Effector memory CD8-positive, alpha-beta T cell (primary cell): Measurements from ENCODE around the gene DIPK1B.
"Not testable (repeated sequence)": the region's sequence is repeated elsewhere in the genome, so short reads cannot be mapped to it uniquely, and the experiment has no call there.

Experiments used
- ATAC-seq: fragments of 150-1000 bp; cut with Tn5 transposase; replicated peaks from 2 replicates; pipeline ENCODE4 v1.10.0; 2021; ENCODE audit warnings: mild to moderate bottlenecking, moderate library complexity
- DNase-seq, 3 experiments: peaks; one replicate each; pipeline ENCODE4 v3.0.0; 2021
- H3K27ac Mint-ChIP-seq, 2 donors: one replicate each; pipeline ENCODE4 v1.8.0; 2022; ENCODE audit warnings: mild to moderate bottlenecking in 2 of 2, mixed read lengths in 2 of 2, moderate library complexity in 2 of 2
- H3K27me3 Mint-ChIP-seq, 2 donors: one replicate each; pipeline ENCODE4 v1.8.0; 2022; ENCODE audit warnings: mixed read lengths in 2 of 2
- H3K36me3 Mint-ChIP-seq: one replicate; pipeline ENCODE4 v1.8.0; 2022; ENCODE audit warnings: mild to moderate bottlenecking, moderate library complexity, mixed read lengths; ENCODE audit not compliant: insufficient read depth
- H3K4me1 Mint-ChIP-seq, 2 donors: one replicate each; pipeline ENCODE4 v1.8.0; 2022; ENCODE audit warnings: low read depth in 2 of 2, mixed read lengths in 2 of 2
- H3K4me3 Mint-ChIP-seq, 2 donors: one replicate each; pipeline ENCODE4 v1.8.0; 2022; ENCODE audit warnings: mild to moderate bottlenecking in 2 of 2, mixed read lengths in 2 of 2, moderate library complexity in 2 of 2
- H3K9me3 Mint-ChIP-seq, 2 donors: one replicate each; pipeline ENCODE4 v1.8.0; 2022; ENCODE audit warnings: mixed read lengths in 2 of 2

DIPK1B gene

GRCh38 chr9:136750526-136750925 is 38.2 kb downstream of the DIPK1B start:
- Mint-ChIP-seq H3K27me3 (peaks cover 24 to 56% of the 10 kb centered on the region in 2 donors), H3K27ac (no peak overlapping the region), H3K36me3 (no peaks in the 10 kb centered on the region), H3K4me1 (no peaks in the 10 kb centered on the region), H3K9me3 (peaks cover 2 to 9% of the 10 kb centered on the region in 2 donors), H3K4me3 (no peak overlapping the region)
- ATAC-seq (no peak), DNase-seq (no peak)

GRCh38 chr9:136751244-136751643 is 38.9 kb downstream of the DIPK1B start:
- no peak for DNase-seq
- no peak overlapping the region for H3K4me3 Mint-ChIP-seq
- no peak overlapping the region for H3K27ac Mint-ChIP-seq
- H3K4me1 Mint-ChIP-seq = no peaks in the 10 kb centered on the region
- peaks cover 2 to 9% of the 10 kb centered on the region in 2 donors for H3K9me3 Mint-ChIP-seq
- H3K27me3 Mint-ChIP-seq = peaks cover 24 to 58% of the 10 kb centered on the region in 2 donors
- no peaks in the 10 kb centered on the region for H3K36me3 Mint-ChIP-seq
- no peak for ATAC-seq

GRCh38 chr9:136751814-136752213 is 39.4 kb downstream of the DIPK1B start:
- ATAC-seq = no peak
- peaks cover 22 to 61% of the 10 kb centered on the region in 2 donors for H3K27me3 Mint-ChIP-seq
- no peak overlapping the region for H3K4me3 Mint-ChIP-seq
- H3K4me1 Mint-ChIP-seq = no peaks in the 10 kb centered on the region
- no peaks in the 10 kb centered on the region for H3K36me3 Mint-ChIP-seq
- DNase-seq = no peak
- H3K9me3 Mint-ChIP-seq = peaks cover 2 to 9% of the 10 kb centered on the region in 2 donors
- no peak overlapping the region for H3K27ac Mint-ChIP-seq

- Mint-ChIP-seq H3K36me3 (no peaks in the 10 kb centered on the region), H3K4me1 (no peaks in the 10 kb centered on the region), H3K9me3 (peaks cover 2 to 9% of the 10 kb centered on the region in 2 donors), H3K27ac (no peak overlapping the region), H3K27me3 (peaks cover 5 to 45% of the 10 kb centered on the region in 2 donors), H3K4me3 (no peak overlapping the region)
- ATAC-seq = no peak
- no peak for DNase-seq
These were observed 41.1 kb downstream of the DIPK1B start for GRCh38 chr9:136753371-136754058.

GRCh38 chr9:136754059-136754572 is 41.7 kb downstream of the DIPK1B start:
- H3K27ac Mint-ChIP-seq = no peak overlapping the region
- DNase-seq (no peak), ATAC-seq (no peak)
- H3K27me3 Mint-ChIP-seq = peaks cover 5 to 39% of the 10 kb centered on the region in 2 donors
- no peak overlapping the region for H3K4me3 Mint-ChIP-seq
- no peaks in the 10 kb centered on the region for H3K36me3 Mint-ChIP-seq
- H3K4me1 Mint-ChIP-seq = no peaks in the 10 kb centered on the region
- peaks cover 2 to 9% of the 10 kb centered on the region in 2 donors for H3K9me3 Mint-ChIP-seq

GRCh38 chr9:136754626-136755301 is 42.4 kb downstream of the DIPK1B start:
- Mint-ChIP-seq H3K4me3 (no peak overlapping the region), H3K36me3 (no peaks in the 10 kb centered on the region), H3K9me3 (peaks cover 2 to 9% of the 10 kb centered on the region in 2 donors), H3K27ac (no peak overlapping the region), H3K4me1 (no peaks in the 10 kb centered on the region), H3K27me3 (peaks cover 5 to 35% of the 10 kb centered on the region in 2 donors)
- no peak for ATAC-seq
- no peak for DNase-seq

GRCh38 chr9:136755302-136756133 is 43.1 kb downstream of the DIPK1B start:
- H3K9me3 Mint-ChIP-seq, H3K4me3 Mint-ChIP-seq, H3K4me1 Mint-ChIP-seq, DNase-seq, H3K27ac Mint-ChIP-seq, ATAC-seq, H3K36me3 Mint-ChIP-seq: not testable (repeated sequence)
- peaks cover 3 to 35% of the 10 kb centered on the region in 2 donors for H3K27me3 Mint-ChIP-seq

GRCh38 chr9:136756134-136756438 is 43.7 kb downstream of the DIPK1B start:
- no peak overlapping the region for H3K4me3 Mint-ChIP-seq
- H3K27ac Mint-ChIP-seq = no peak overlapping the region
- H3K4me1 Mint-ChIP-seq = no peaks in the 10 kb centered on the region
- ATAC-seq (no peak), DNase-seq (no peak)
- peaks cover 0 to 35% of the 10 kb centered on the region in 2 donors for H3K27me3 Mint-ChIP-seq
- H3K36me3 Mint-ChIP-seq = no peaks in the 10 kb centered on the region
- peaks cover 2 to 9% of the 10 kb centered on the region in 2 donors for H3K9me3 Mint-ChIP-seq

- Mint-ChIP-seq H3K4me1 (no peaks in the 10 kb centered on the region), H3K27ac (no peak overlapping the region), H3K4me3 (peak overlapping the region in 1 of 2 donors; percentile 27), H3K9me3 (peaks cover 2 to 9% of the 10 kb centered on the region in 2 donors), H3K36me3 (no peaks in the 10 kb centered on the region), H3K27me3 (peaks cover 0 to 38% of the 10 kb centered on the region in 2 donors)
- DNase-seq = no peak
- no peak for ATAC-seq
These were observed 44.5 kb downstream of the DIPK1B start for GRCh38 chr9:136756836-136757235.

- peaks cover 0 to 38% of the 10 kb centered on the region in 2 donors for H3K27me3 Mint-ChIP-seq
- no peaks in the 10 kb centered on the region for H3K36me3 Mint-ChIP-seq
- no peaks in the 10 kb centered on the region for H3K4me1 Mint-ChIP-seq
- H3K4me3 Mint-ChIP-seq = peak overlapping the region in 1 of 2 donors; percentile 27
- DNase-seq (no peak), ATAC-seq (no peak)
- H3K27ac Mint-ChIP-seq = no peak overlapping the region
- peaks cover 2 to 7% of the 10 kb centered on the region in 2 donors for H3K9me3 Mint-ChIP-seq
These were observed 45.0 kb downstream of the DIPK1B start for GRCh38 chr9:136757328-136757727.

GRCh38 chr9:136757751-136758140 is 45.4 kb downstream of the DIPK1B start:
- peaks cover 0 to 3% of the 10 kb centered on the region in 2 donors for H3K9me3 Mint-ChIP-seq
- ATAC-seq (no peak), DNase-seq (no peak)
- H3K4me3 Mint-ChIP-seq = no peak overlapping the region
- H3K4me1 Mint-ChIP-seq = no peaks in the 10 kb centered on the region
- no peaks in the 10 kb centered on the region for H3K36me3 Mint-ChIP-seq
- H3K27ac Mint-ChIP-seq = no peak overlapping the region
- H3K27me3 Mint-ChIP-seq = peaks cover 0 to 38% of the 10 kb centered on the region in 2 donors

- Mint-ChIP-seq H3K4me3 (no peak overlapping the region), H3K36me3 (peaks cover 3% of the 10 kb centered on the region), H3K9me3 (no peaks in the 10 kb centered on the region), H3K27me3 (peaks cover 0 to 38% of the 10 kb centered on the region in 2 donors), H3K4me1 (no peaks in the 10 kb centered on the region), H3K27ac (no peak overlapping the region)
- DNase-seq (no peak), ATAC-seq (no peak)
These were observed 46.6 kb downstream of the DIPK1B start for GRCh38 chr9:136759001-136759400.
